Fibroblast of villous mesenchyme (primary cell): ENCODE measurements around the gene PRG3. TPM values are rescaled to one million over a fixed set of nuclear protein-coding genes. Genes with fewer than 3 reads are reported as not detected.

Experiments
- DNase-seq: peaks from one replicate; pipeline ENCODE4 v3.0.0-alpha.2; 2010; ENCODE audit warnings: low read depth
- H3K4me3 ChIP-seq: 2 replicates; pipeline ENCODE4 v1.5.1; 2011; ENCODE audit warnings: low read depth, mild to moderate bottlenecking, low read length
- total RNA-seq: library from RNA; depleted of rRNA; stranded (reverse); fragments of >200 nt; gene quantifications from 2 replicates; pipeline ENCODE4 v1.2.3, GENCODE V29; 2012
- TF ChIP-seq, protein P1 (sequence below): IDR thresholded peaks from 2 replicates; pipeline ENCODE4 v1.5.1; 2012; ENCODE audit warnings: low read depth, mild to moderate bottlenecking, low read length; ENCODE audit not compliant: insufficient read depth

The PRG3 gene
- total RNA-seq, 1 donor: not detected

- no peak for DNase-seq
- TF ChIP-seq, protein P1, sequence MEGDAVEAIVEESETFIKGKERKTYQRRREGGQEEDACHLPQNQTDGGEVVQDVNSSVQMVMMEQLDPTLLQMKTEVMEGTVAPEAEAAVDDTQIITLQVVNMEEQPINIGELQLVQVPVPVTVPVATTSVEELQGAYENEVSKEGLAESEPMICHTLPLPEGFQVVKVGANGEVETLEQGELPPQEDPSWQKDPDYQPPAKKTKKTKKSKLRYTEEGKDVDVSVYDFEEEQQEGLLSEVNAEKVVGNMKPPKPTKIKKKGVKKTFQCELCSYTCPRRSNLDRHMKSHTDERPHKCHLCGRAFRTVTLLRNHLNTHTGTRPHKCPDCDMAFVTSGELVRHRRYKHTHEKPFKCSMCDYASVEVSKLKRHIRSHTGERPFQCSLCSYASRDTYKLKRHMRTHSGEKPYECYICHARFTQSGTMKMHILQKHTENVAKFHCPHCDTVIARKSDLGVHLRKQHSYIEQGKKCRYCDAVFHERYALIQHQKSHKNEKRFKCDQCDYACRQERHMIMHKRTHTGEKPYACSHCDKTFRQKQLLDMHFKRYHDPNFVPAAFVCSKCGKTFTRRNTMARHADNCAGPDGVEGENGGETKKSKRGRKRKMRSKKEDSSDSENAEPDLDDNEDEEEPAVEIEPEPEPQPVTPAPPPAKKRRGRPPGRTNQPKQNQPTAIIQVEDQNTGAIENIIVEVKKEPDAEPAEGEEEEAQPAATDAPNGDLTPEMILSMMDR: no peak
- no peak within 1 kb of the TSS for H3K4me3 ChIP-seq
Measured at GRCh38 chr11:57390535-57390934, 9.6 kb upstream of the PRG3 start, which contains the start of gene PRG2. Gene PRG2 (minus strand): TSS chr11:57390650. CDS start chr11:57389944, 706 bp downstream.

DNA sequence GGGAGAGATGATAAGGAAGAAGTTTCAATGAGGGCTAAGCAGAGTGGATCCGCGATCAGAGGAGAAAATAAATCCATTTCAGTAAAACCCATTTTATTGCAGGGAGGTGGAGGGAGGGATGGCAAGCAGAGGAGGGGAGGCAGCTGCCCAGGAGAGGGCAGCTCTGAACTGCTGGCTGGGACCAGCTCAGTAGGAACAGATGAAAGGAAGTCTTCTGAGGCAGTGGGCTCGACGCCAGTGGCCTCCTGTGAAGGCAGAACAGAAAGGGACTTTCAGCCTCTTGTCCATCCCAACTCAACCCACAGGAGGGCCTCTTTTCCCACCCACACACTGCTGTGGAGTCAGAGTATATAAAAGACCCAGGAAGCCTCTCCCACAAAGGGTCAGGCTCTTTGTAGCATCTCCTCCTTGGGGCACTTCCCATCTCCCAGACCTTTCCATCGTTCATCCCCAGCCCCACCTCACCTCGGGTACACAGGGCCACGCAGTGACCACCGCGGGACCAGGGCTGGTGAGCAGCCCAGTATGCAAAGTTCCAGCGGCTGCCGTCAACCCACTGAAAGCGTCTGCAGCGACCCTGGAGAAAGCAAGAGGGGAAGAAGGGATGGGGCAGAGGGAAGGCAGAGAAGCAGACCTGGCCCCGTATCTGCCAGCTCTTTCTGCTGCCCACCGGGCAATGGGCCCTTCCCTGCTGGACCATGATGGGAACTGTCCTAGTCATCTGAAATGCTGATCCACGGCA is 6.5 kb upstream of the PRG3 start:
- no peak for DNase-seq
- H3K4me3 ChIP-seq: no peak overlapping the region
- TF ChIP-seq, protein P1: no peak

GRCh38 chr11:57386178-57386940 is 5.4 kb upstream of the PRG3 start:
- DNase-seq: no peak
- TF ChIP-seq, protein P1: no peak
- H3K4me3 ChIP-seq: no peak overlapping the region

DNA sequence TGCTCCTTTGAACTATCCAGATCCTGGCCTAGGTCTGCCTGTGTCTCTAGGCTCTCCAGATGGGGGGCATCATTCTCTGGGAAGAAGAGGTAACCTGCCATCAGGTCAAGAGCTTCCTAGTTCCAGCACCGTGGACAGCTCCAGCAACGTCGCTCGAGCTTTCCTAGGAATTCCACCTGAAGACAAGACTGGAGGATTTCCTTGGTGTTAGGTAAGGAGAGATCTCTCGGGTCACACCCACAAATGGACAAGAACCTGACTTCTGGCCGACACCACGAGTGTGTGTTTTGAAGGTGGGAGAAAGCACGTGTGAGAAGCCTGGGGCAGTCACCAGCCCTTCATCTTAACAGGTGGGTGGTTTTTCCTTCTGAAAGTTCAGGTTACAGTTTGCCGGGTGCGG is 1.2 kb downstream of the PRG3 start:
- no peak overlapping the region for H3K4me3 ChIP-seq
- peak; percentile 23 for DNase-seq
- TF ChIP-seq, protein P1: no peak

GRCh38 chr11:57378186-57378585 is 2.8 kb downstream of the PRG3 start:
- TF ChIP-seq, protein P1: no peak

GRCh38 chr11:57377107-57377506 is 3.8 kb downstream of the PRG3 start:
- no peak for DNase-seq
- no peak overlapping the region for H3K4me3 ChIP-seq
- TF ChIP-seq, protein P1: no peak

More at GRCh38 chr11:57378186-57378585, 2.8 kb downstream of the PRG3 start:
- H3K4me3 ChIP-seq: no peak overlapping the region
- DNase-seq: peak; percentile 8
